SK-N-SH (cell line): Measurements from ENCODE around the gene PPIF. TPM values are rescaled to one million over a fixed set of nuclear protein-coding genes. Genes with fewer than 3 reads are reported as not detected.
A peak's percentile ranks its signal among the peaks of the same experiment; 100 is the strongest.

ENCODE experiments used
- CTCF ChIA-PET: fragments of 300-600, 350-600 bp; formaldehyde crosslinking; extraction: SDS; loops from one replicate; lab custom pipeline; 2021; lab: Yijun Ruan, JAX
- POLR2A ChIA-PET: fragments of 350-600 bp; sonication (Branson Sonifier 250); formaldehyde crosslinking; extraction: SDS; loops from one replicate; lab custom pipeline; 2020; ENCODE audit warnings: antibody characterized with exemption, inconsistent platforms; lab: Yijun Ruan, JAX
- DNase-seq: peaks from one replicate; pipeline ENCODE4 v3.0.0; 2012
- H2AFZ ChIP-seq: fragments of 200-600 bp; sonication (generic); 2 replicates; pipeline ENCODE4 v1.8.1; 2016; ENCODE audit warnings: antibody characterized with exemption, mild to moderate bottlenecking, low read depth
- H3F3A ChIP-seq: fragments of 200-600 bp; sonication (generic); replicated peaks from 2 replicates; pipeline ENCODE3; 2016; ENCODE audit warnings: antibody characterized with exemption, mild to moderate bottlenecking; ENCODE audit not compliant: insufficient read depth
- H3K27ac ChIP-seq, 2 experiments: fragments of 200-500 bp in 1 of 2; fragments of 200-600 bp in 1 of 2; sonication (Bioruptor generic) in 1 of 2; sonication (generic), shearing (Covaris generic) in 1 of 2; 2 replicates each; pipeline versions ENCODE4 v1.5.1 to v1.6.1; 2014 to 2016; ENCODE audit warnings: low read depth in 2 of 2, inconsistent platforms in 1 of 2, low read length in 1 of 2, mild to moderate bottlenecking in 1 of 2, mixed read lengths in 1 of 2
- H3K27me3 ChIP-seq: fragments of 200-600 bp; sonication (generic), shearing (Covaris generic); 2 replicates; pipeline ENCODE4 v1.6.1; 2016; ENCODE audit warnings: mixed run types; ENCODE audit not compliant: insufficient read depth
- H3K36me3 ChIP-seq, 2 experiments: fragments of 200-500 bp in 1 of 2; fragments of 200-600 bp in 1 of 2; sonication (Bioruptor generic) in 1 of 2; sonication (generic) in 1 of 2; replicated peaks in 1 of 2; 2 replicates each; pipeline versions ENCODE3 to v1.5.1; 2014 to 2016; ENCODE audit warnings: low read length in 1 of 2, mild to moderate bottlenecking in 1 of 2; ENCODE audit not compliant: insufficient read depth in 2 of 2, control insufficient read depth in 1 of 2
- H3K4me1 ChIP-seq, 2 experiments: fragments of 200-500 bp in 1 of 2; fragments of 200-600 bp in 1 of 2; sonication (Bioruptor generic) in 1 of 2; sonication (generic), shearing (Covaris generic) in 1 of 2; 2 replicates each; pipeline versions ENCODE4 v1.5.1 to v1.6.1; 2014 to 2016; ENCODE audit warnings: low read depth in 1 of 2, low read length in 1 of 2, mixed run types in 1 of 2; ENCODE audit not compliant: insufficient read depth in 2 of 2, control insufficient read depth in 1 of 2
- H3K4me2 ChIP-seq: fragments of 200-600 bp; sonication (generic), shearing (Covaris generic); 2 replicates; pipeline ENCODE4 v1.6.1; 2017; ENCODE audit warnings: mixed run types
- H3K4me3 ChIP-seq, 2 experiments: fragments of 200-500 bp in 1 of 2; fragments of 200-600 bp in 1 of 2; sonication (Bioruptor generic) in 1 of 2; sonication (generic), shearing (Covaris generic) in 1 of 2; 2 replicates each; pipeline versions ENCODE4 v1.5.1 to v1.8.1; 2014 to 2016; ENCODE audit warnings: low read depth in 2 of 2, inconsistent platforms in 1 of 2, low read length in 1 of 2, mild to moderate bottlenecking in 1 of 2, mixed read lengths in 1 of 2, moderate library complexity in 1 of 2
- H3K79me2 ChIP-seq: fragments of 200-600 bp; sonication (generic); 2 replicates; pipeline ENCODE4 v1.8.1; 2017; ENCODE audit warnings: mild to moderate bottlenecking; ENCODE audit not compliant: insufficient read depth
- H3K9ac ChIP-seq: fragments of 200-600 bp; sonication (generic); 2 replicates; pipeline ENCODE4 v1.6.1; 2017; ENCODE audit warnings: mixed run types
- H3K9me2 ChIP-seq: fragments of 200-600 bp; sonication (generic); 2 replicates; pipeline ENCODE4 v1.6.1; 2017; ENCODE audit warnings: mixed run types
- H3K9me3 ChIP-seq: fragments of 200-600 bp; sonication (generic); 2 replicates; pipeline ENCODE4 v1.6.1; 2017; ENCODE audit warnings: mixed run types, mild to moderate bottlenecking, moderate library complexity
- H4K20me1 ChIP-seq: fragments of 200-600 bp; sonication (generic); 2 replicates; pipeline ENCODE4 v1.6.1; 2017; ENCODE audit warnings: mild to moderate bottlenecking, mixed run types; ENCODE audit not compliant: insufficient read depth
- CHD2 ChIP-seq: fragments of 150-350 bp; IDR thresholded peaks from 2 replicates; pipeline ENCODE4 v1.6.1; 2018; ENCODE audit warnings: low read length; ENCODE audit not compliant: partially characterized antibody
- EP300 ChIP-seq, 2 experiments: IDR thresholded peaks; 2 replicates each; pipeline versions ENCODE4 v1.4.0 to v1.6.1; 2012; ENCODE audit warnings: borderline replicate concordance in 1 of 2, low read depth in 1 of 2, low read length in 1 of 2
- FOXM1 ChIP-seq: IDR thresholded peaks from 2 replicates; pipeline ENCODE4 v1.4.0; 2012; ENCODE audit warnings: low read depth, mild to moderate bottlenecking
- GABPA ChIP-seq: IDR thresholded peaks from 2 replicates; pipeline ENCODE4 v1.4.0; 2012; ENCODE audit warnings: low read depth, mild to moderate bottlenecking
- GATA2 ChIP-seq: sonication (generic); formaldehyde crosslinking; IDR thresholded peaks from 2 replicates; pipeline ENCODE4 v1.5.0; 2020; ENCODE audit warnings: mild to moderate bottlenecking, missing genetic modification reagents
- MEF2A ChIP-seq: IDR thresholded peaks from 2 replicates; pipeline ENCODE4 v1.4.0; 2012; ENCODE audit warnings: low read depth, borderline replicate concordance
- MXI1 ChIP-seq: IDR thresholded peaks from 2 replicates; pipeline ENCODE4 v1.6.1; 2012; ENCODE audit warnings: mild to moderate bottlenecking, low read depth, low read length, improper control_type of control experiment
- NFIC ChIP-seq: IDR thresholded peaks from 2 replicates; pipeline ENCODE4 v1.4.0; 2012; ENCODE audit warnings: borderline replicate concordance
- PBX3 ChIP-seq: IDR thresholded peaks from 2 replicates; pipeline ENCODE4; 2012
- RCOR1 ChIP-seq: fragments of 150-350 bp; IDR thresholded peaks from 2 replicates; pipeline ENCODE4 v1.6.1; 2017; ENCODE audit warnings: antibody characterized with exemption, low read length
- REST ChIP-seq: IDR thresholded peaks from 2 replicates; pipeline ENCODE4 v1.6.1; 2012; ENCODE audit warnings: mild to moderate bottlenecking, low read depth, low read length, moderate library complexity
- RXRA ChIP-seq: IDR thresholded peaks from 2 replicates; pipeline ENCODE4 v1.4.0; 2012; ENCODE audit warnings: low read depth, mild to moderate bottlenecking, borderline replicate concordance
- SIN3A ChIP-seq: IDR thresholded peaks from 2 replicates; pipeline ENCODE4 v1.6.1; 2012; ENCODE audit warnings: low read depth, mild to moderate bottlenecking, low read length, moderate library complexity, borderline replicate concordance
- SMC3 ChIP-seq: IDR thresholded peaks from 2 replicates; pipeline ENCODE4 v1.6.1; 2012; ENCODE audit warnings: low read depth, low read length, improper control_type of control experiment
- TAF1 ChIP-seq: IDR thresholded peaks from 2 replicates; pipeline ENCODE4 v1.6.1; 2012; ENCODE audit warnings: low read depth, mild to moderate bottlenecking, low read length, moderate library complexity, borderline replicate concordance
- WGBS: methylation state at CpG from one replicate; pipeline ENCODE4 v1.1.6; 2017; ENCODE audit warnings: low lambda C conversion rate; 5-methylcytosine and 5-hydroxymethylcytosine counted together
- polyA plus RNA-seq, 3 experiments: library from polyadenylated mRNA; depleted of rRNA; stranded (reverse); fragments of >200 nt; gene quantifications; 2 replicates each; pipeline ENCODE4 v1.2.3, GENCODE V29; 2012

Gene PPIF
- polyA plus RNA-seq, 1 of the 3 experiments (the other 2 are of a cell fraction), result 85.9 TPM

GRCh38 chr10:79320316-79320715 is 27.0 kb upstream of the PPIF start:
- Histone ChIP-seq H4K20me1 (no peaks in the 10 kb centered on the region), H3K4me1 (peaks cover 35 to 43% of the 10 kb centered on the region in 2 experiments; a peak in 3 of 4 replicates), H3K27me3 (no peaks in the 10 kb centered on the region), H3K9me3 (no peaks in the 10 kb centered on the region), H3K27ac (peak overlapping the region in 1 of 2 experiments; percentile 45; a peak in 2 of 4 replicates), H3K9ac (no peak overlapping the region), H2AFZ (no peak overlapping the region), H3K36me3 (peaks cover 0 to 9% of the 10 kb centered on the region in 2 experiments), H3K4me3 (no peak overlapping the region), H3K4me2 (no peak overlapping the region), H3F3A (peaks cover 43% of the 10 kb centered on the region), H3K79me2 (no peaks in the 10 kb centered on the region), H3K9me2 (no peaks in the 10 kb centered on the region)
- WGBS, result 93% methylated on average over 2 of the region's 2 CpGs
- TF ChIP-seq MXI1 (no peak), NFIC (no peak), TAF1 (no peak), GABPA (no peak), PBX3 (no peak), FOXM1 (no peak), REST (no peak), SIN3A (no peak), RXRA (no peak), EP300 (IDR thresholded peaks at IDR 0.05; ENCODE audit: borderline replicate concordance in 1 of 2, low read depth in 1 of 2, low read length in 1 of 2) (no peak), SMC3 (no peak), MEF2A (no peak), CHD2 (no peak), RCOR1 (no peak), GATA2 (CRISPR knock-in tag) (no peak)
- ChIA-PET POLR2A (no interaction called here), CTCF (interaction anchor here (1.2 kb wide), 1 partner anchor 12 kb away, joined by 4 read pairs; no protein-coding TSS in a partner anchor)
- DNase-seq, result no peak
